Prostate gland (tissue), 2 donors: ENCODE measurements around the gene ABCA8.
"Not testable (repeated sequence)": the region's sequence is repeated elsewhere in the genome, so short reads cannot be mapped to it uniquely, and the experiment has no call there.

Experiments used
- CTCF ChIP-seq, 4 experiments: fragments of 200-600 bp in 2 of 4; fragments of 450-650 bp in 2 of 4; sonication (generic) in 2 of 4; IDR thresholded peaks; 1 replicate in 3 of 4; 2 replicates in 1 of 4; pipeline ENCODE4 v1.5.1; 2016 to 2019; ENCODE audit warnings: antibody characterized with exemption in 4 of 4, mild to moderate bottlenecking in 2 of 4, moderate library complexity in 2 of 4
- POLR2A ChIP-seq: fragments of 450-650 bp; IDR thresholded peaks from one replicate; pipeline ENCODE4 v1.6.1; 2016; ENCODE audit warnings: antibody characterized with exemption, mild to moderate bottlenecking
- POLR2AphosphoS5 ChIP-seq: sonication (generic); formaldehyde crosslinking; IDR thresholded peaks from one replicate; pipeline ENCODE4 v1.6.1; 2017; ENCODE audit warnings: antibody characterized with exemption

- TF ChIP-seq CTCF (IDR thresholded peaks at IDR 0.05); POLR2AphosphoS5; POLR2A: not testable (repeated sequence)
Observed at GRCh38 chr17:68824185-68824584, 131.0 kb downstream of the ABCA8 start.
